GM18861 (cell line): ENCODE data around the gene SHH.
"Not testable (repeated sequence)": the region's sequence is repeated elsewhere in the genome, so short reads cannot be mapped to it uniquely, and the experiment has no call there.

Source experiments
- ATAC-seq: cut with Tn5 transposase; IDR thresholded peaks from one replicate; pipeline ENCODE4 v1.9.1; 2021; ENCODE audit not compliant: unreplicated experiment

SHH gene

DNA sequence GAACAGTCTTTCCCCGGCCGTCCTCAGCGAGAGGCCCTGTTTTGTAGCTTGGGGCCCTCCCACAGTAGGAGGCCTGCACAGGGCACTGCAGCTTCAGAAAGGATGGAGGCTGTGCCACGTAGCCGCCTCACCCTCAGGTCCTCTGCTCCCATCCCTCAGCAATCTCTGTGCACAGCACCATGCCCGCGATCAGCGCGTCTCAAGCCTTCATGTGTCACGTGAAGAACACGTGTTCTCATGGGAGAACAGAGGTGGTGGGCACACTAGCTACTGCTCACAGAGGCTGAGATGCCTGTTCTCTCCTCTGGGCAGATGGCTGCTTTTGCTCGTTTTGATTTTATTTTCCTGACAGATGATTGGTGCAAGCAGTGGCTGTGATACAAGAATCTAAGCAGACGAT lies 8.5 kb upstream of the SHH start:
- ATAC-seq, result no peak

DNA sequence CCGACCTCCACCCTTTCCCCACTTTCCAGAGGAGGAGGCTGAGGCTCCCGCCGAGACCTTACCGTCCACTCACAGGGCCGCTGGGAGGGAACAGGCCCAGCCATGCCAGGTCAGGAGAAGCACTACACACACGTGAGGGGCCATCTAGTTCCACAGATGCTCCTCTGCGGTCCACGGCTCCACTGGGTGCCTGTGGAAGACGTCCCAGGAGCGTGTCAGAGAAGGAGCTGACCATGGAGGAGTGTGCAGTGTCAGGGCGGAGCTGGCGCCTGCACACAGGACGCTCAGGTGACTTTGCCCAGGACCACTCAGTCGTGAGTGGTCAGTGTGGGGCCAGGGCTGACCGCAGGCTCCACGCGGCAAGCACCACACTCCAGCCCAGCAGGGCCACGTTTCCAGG lies 8.0 kb upstream of the SHH start:
- no peak for ATAC-seq

DNA sequence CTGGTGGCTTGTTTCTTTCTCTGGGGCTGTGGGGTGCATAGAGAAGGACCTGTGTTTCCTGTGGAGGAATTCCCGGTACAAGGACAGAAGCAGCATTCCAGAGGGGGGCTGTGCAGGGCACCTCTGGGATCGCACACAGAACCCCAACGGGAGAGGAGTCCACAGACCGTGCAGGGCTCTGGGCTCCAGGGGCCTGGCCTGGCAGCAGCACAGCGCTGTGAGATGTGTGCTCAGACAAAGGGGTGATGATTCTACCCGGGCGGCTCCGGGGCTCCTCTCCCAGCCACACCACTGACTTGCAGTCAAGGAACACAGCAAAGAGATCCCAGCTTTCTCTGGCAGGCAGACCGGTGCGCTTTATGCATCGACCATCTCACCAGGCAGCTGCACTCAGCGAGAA lies 6.9 kb upstream of the SHH start:
- no peak for ATAC-seq

DNA sequence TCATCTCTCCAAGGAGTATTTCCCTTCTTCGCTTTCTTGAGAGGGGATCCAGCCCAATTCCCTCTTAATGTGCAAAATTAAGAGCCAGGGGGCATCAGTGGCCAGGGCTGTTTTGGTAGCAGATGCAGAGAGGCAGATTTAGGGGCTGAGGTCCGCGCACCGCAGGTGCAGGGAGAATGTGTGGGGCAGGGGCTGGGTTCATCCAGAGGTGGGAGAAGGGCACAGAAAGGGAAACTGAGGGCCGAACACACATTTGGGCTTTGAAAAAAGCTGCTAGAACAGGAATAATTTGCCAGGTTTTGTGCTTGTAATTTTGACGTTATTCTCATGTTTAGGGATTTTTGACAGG lies 6.5 kb upstream of the SHH start:
- no peak for ATAC-seq

DNA sequence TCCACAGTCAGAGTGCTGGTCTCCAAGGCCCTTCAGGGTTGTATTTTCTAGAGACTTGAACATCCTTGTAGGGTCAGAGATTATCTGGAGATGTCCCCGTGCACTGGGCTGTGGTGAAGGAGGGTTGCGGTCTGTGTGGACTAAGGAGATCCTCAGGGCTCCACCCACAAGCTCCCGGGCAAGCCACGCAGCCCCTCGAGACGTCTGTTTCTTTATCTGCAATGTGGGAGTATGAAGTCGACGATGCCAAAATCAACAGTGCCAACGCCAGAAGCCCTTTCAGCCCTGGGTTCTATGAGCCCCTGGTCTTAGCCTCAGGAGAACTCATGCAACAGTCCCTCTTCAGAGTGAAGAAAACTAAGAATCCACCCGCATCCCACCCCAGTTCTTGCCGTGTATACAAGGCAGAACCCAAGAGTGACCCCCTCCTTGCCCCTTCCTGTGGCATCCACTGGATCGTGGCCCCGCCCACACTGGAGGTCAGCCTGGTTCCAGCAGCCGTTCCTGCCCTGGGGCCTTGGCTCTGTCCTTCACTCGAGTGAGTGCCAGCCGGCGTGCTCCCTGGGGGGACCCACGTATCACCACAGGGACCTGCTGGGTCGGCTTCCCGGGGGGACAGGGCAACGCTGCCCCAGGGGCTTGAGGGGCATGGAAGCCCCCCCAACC lies 6.0 kb upstream of the SHH start:
- ATAC-seq, result no peak

DNA sequence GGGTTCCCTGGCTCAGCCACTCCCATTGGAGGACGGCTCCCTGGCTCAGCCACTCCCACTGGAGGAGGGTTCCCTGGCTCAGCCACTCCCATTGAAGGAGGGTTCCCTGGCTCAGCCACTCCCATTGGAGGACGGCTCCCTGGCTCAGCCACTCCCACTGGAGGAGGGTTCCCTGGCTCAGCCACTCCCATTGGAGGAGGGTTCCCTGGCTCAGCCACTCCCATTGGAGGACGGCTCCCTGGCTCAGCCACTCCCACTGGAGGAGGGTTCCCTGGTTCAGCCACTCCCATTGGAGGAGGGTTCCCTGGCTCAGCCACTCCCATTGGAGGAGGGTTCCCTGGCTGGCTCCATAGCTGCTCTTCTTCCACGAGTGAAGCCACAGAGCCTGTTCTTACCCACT lies 5.3 kb upstream of the SHH start:
- not testable (repeated sequence) for ATAC-seq

DNA sequence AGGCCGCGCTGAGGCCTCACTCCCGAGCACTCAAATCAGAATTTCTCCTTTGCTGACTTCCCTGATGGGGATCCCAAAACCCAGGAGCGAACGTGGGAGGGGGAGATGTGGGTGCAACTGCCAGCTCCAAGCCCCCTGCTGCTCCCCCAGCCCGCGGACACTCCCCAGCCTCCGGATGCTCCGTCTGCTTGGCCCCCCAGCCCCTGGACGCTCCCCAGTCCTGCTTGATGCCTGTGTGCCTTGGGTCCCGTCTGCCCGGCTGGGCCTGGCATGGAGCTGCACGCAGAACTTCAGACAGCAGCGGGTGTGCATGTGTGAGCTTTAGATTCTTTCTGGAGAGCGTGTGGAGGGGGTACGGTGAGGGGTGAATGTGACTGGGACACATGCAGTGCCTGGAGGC lies 4.7 kb upstream of the SHH start:
- ATAC-seq, result no peak

DNA sequence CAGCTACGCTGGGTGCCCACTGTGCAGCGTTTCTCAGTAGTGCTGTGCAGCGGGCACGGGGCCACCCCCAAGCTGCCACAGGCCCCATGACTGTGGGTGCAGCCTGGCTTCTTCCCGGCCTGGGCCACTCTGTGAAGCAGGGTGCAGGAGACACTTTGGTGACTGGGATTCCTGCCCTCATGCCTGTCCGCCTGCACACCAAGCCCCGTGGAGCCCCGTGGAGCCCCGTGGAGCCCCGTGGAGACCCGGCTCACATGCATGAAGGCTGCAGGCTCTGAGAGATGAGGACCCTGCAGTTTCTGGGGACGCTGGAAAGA lies 3.9 kb upstream of the SHH start:
- no peak for ATAC-seq

DNA sequence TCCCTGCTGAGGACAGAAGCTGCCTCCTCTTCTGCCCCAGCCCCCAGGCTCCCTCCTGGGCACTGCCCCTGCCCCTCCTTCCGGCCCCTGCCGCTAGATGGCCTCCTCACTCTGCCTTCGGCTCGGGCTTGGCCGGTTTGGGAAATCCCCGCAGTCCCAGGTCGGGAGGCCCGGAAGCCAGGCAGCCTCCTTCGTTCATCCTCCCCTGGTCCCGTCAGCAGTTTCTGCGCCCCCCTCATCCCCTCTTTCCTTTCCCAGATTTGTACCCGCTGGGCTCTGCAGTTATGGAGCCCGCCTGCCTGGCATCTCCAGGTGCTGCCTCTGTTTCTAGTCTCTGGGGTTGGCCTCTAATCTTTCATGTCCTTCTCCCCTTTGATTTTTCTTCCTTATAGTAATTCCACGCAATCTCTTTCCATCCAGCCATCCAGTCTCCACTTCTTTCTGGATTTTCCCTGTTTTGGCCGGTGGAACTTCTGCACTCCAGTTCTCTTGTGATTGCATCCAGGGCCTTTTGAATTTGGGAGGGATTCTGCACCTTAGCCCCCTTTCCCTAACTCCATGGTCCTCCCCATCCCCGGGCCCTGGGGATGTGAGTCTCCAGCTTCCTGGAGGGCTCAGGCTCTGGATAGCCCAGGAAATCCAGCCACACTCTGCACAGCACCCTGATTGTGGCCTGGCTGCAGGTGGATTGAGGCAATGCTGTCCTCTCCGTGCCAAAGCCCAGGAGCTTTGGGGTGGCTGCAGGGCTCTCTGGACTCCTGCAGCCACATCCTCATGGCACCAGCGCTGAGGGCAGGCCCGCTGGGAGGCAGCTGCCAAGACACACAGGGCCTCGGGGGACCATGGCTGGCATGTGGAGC lies 3.3 kb upstream of the SHH start:
- peak; percentile 87 for ATAC-seq

DNA sequence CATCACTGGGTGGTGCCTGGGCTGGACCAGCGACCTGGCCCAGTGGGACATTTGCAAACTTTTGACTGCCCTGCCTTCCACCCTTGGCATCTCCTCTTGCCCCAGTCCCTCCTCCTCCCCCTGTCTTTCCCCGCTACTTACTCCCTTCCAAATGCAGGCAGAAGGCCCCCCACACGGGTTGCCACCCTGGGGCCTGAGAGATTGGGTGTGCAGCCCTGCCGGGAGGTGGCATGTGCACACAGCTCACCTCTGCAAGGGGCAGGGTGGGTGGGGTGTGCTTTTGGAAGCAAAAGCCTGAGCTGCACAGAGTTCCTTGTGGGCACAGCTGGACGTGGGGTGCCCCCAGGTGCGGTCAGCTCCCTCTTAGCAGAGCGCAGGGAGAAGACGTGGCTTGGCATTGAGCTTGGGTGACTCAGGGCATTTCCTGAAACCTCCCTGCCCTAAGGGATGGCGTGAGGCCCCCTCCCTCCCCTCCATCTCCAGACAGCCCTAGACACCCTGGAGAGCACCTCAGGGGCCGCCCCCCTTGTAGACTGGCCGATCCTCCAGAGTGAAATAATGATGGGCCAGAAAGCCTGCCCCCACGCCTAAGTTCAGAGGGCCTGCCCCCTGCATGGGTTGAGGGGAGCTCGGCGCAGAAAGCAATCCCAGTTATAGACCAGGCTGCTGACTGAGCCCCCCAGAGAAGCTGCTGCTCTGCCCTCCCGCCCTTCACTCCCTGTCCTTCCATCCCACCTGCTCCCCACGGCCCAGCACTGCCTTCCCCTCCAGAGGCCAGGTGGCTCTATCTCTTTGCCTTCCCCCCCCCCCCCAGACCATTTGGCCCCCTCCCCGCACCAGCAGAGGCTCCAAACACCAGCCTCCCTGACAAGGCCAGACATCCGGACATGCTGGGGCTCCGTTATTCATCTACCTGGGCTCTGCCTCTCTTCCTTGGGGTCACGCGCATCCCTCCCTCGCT lies 2.3 kb upstream of the SHH start:
- no peak for ATAC-seq

DNA sequence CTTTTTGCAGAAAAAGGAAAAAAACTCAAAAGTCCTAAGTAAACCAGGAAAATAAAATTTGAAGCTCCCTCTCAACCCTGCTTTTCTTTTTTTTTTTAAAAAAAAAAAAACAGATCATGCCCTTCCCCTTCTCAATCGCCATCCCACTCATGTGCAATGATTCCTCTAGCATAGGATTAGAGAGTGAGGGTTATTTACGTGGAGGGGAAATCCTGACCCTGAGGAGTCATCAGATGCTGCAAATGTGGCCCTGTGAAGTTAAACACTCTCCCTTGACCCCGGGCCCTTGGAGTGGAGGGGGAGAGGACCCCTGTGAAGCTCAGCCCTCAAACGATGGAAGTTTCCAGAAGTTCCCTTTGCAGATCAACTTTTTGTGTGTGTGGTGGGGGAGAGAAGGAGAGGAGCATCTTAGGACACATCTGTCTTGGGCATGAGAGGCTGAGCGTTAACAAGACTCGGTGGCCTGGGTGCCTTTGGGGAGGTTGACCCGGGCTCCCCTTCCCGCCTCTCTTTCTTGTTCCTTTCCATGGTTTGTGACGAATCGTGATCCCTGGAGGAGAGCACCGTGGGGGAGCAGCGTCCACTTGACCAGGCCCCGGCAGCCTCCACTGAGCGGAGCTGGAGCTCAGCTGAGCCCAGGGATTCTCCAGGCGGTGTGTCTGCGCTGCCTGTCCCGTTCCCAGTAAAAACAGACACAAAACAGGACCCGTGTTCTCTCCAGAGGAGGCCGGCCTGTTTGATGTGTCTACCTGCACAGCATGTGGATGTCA lies 1.5 kb upstream of the SHH start:
- no peak for ATAC-seq

DNA sequence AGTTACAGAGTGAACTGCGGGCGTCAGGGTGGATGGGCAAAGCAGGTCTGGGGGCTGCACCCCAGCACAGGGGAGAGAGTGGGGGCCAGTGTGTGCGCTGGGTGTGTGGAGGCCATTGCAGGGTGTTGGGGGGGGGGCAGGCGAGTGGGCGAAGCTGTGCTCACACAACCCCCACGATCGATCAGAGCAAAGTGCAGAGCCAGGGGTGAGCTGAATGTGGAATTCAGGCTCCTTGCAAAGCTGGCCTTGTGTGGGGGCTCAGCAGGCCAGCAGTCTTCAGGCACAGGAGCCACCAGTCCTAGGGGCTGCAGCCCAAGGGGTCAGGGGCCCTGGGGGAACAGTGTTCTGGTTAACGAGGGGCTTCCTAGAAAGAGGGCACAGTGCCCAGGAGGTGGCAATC lies 862 bp upstream of the SHH start:
- ATAC-seq, result no peak

DNA sequence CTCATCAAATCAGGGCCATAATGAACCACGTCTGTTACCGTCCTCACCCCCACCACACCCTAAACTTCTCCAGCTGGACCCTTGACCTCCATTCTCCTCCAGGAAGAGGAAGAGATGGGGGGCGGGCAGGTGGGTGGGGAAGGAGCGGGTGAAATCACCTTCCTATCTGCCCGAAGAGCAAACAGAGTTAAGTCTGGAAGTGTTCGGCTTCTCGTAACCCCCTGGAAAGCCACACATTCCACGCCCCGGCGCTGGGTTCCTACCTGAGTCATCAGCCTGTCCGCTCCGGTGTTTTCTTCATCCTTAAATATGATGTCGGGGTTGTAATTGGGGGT lies 736 bp downstream of the SHH start:
- no peak for ATAC-seq

DNA sequence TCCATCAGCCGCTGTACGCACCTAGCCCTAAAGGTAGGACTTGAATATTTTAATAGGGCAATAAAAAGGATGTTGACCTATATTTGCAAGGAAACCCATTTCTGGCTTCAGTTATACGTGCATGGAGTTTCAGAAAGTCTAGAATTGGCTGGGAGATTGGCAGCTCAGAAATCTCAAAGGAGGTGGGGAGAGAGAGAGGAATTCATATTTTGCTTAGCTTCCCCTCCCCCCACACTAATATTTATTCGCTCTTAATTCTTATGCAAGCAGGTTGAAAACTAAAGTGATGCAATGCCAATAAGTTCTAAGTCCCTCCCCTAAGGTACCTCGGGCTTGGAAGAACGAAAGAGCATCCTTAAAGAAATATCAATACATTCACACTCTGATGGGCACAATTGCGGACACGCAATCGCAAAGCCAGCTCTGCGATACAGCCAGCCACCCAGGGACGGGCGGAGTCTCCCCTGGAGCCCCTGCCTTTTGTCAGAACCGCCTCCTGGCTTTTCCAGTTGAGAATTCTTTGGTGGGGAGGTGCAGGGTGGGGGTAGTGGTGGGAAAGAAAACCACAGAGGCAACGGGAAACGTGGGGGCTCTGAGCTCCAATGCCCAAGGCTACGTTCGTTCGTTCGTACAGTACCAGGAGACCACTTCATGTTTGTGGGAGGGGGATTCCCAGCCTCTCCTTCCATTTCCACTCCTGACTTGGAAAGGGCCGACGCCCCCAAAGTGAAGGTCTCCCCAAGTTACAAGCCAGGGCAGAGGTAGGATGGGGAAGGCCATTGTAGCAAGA lies 1.3 kb downstream of the SHH start:
- no peak for ATAC-seq

DNA sequence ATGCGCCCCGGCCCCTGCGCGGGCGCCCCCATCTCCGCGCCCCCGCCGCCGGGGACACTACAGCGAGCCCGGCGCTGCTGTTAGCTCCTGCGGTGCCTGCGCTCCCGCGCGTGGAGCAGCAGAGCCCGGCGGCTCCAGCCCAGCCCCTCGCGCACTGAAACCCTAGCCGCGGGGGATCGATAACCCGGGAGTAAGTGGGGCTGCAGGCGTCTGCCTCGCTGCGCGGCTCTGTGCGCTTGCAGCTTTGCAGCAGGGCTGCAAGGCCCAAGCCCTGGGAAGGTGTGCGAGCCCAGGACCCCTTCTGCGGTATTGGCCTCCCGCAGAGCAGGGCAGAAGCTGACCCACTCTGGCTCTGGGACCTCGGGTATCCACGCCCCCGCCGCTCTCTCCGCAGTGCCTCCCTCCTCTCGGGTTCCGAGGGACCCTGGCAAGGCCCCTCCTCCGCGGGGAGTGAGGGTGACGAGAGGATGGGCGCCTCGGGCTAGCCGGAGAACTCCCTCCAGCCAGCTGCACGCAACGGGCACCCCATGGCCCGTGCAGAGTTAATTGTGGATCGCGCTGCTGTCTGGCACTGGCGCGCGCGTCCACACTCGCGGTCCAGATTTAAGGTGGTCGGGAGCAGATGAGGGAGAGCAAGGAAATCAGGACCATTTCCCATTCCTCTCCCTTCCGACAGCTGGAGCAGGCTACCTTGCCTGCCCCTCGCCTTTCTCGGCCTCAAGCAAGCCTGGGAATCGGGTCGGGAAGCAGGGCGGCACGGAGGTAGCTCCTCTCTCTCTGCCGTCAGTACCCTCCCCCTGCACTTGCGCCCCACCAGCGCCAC lies 2.1 kb downstream of the SHH start:
- ATAC-seq, result no peak

DNA sequence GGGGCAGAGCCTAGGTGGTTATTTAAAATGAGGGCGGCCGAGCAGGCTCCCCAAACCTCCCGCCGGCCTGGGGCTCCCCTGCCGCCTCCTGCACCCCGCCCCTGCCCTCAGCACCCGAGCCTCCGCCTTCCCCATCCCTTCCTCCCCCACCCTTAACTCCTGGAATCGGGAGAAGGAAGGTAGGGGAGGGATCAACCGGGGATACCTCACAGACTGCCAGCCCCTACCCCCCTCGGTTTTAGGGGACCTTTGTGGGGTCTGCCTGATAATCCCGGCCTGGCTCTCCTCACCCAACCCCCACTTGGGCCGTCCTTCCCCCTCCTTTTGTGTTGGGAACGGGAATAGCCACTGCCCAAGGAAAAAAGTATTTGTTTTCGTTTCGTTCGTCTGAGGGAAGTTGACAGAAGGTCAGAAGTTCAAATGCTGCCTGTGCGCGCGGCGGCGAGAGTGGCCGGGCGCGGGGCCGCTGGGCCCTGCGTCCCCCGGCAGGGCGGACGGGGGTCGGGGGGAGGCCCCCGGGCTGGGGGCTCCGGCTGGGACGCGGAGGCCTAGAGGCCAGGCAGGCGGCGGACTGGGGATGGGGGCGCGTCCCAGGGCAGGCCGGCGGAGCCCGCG lies 2.8 kb downstream of the SHH start:
- ATAC-seq, result no peak

DNA sequence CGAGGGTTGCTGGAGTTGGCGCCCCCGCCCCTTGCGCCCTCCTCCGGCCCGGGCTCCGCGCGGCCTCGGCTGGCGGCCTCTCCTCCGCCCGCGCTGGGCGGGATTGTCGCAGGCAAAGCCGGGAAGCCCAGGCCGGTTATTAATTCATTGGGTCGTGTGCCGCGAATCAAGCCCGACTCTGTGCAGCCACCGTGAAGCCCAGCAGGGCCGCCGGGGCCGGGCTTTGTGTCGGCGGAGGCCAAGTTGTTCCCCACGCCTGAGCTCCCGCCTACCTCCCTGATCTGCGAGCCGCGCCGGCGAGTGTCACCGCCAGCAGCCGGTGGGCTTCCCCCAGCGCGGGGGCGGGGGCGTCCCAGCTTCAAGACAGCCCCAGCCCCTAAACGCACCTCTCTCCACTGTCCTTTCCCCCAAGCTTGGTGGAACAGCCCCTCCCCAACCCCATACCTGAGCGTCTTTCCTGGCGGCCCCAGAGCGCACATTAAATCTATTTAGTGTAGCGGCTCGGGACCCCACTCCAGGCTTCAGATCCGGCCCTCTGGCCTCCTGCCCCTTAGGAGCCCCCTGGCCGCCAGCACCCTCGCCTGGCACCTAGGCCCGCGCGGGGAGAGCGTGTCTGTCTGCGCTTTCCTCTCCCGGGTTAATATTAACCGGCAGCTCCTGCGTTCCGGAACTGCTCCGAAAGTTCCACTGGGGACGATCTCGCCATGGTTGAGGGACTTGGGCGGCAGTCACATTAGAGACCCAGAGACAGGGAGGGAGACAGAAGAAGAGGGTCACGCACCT lies 3.5 kb downstream of the SHH start:
- ATAC-seq, result no peak

DNA sequence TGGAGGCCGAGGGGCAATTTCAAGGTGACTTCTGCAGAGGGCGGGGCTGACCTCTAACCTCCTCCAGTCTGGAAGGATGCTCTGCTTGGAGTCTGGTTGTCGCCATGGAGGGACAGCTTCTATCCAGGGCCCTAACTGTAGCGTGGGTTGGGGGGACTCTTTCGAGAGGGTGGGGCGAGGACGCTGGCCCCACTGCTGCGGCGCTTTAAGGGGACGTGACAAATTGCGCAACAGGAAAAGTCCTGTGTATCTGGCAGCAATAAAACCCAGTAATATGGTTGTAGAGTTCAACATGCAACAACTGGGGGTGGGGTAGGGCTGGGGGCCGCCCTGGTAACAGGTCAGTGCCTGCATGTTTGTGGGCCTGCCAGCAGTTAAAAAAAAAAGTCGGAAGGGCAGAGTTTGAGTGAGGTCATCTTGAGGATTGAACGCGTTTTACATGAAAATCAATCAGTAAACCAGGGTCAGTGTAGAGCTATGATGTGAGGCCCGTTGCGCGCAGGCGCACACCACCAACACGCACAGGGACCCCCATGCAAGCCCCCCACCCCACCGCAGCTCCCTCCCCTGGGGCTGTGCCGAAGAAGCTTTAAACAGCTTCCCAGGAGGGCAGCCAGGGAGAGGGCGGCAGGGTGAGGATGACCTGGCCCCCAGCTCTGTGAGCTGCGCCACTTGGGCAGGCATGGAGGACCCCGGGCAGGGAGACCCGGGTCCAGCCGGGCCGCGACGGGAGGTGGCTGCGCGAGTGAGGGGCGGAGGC lies 4.3 kb downstream of the SHH start:
- ATAC-seq, result peak; percentile 32
